Activated T-helper 2 cell treated with anti-CD3 and anti-CD28 coated beads, Interferon-gamma antibody, Interleukin-2, Interleukin-4, amounts not matched to agents 10 μg/mL and 5 μg/mL and 100 μg/mL, durations not matched to agents 14 hours and 24 hours and 36 hours (primary cell): ENCODE measurements around the gene PRKAG2. TPM values are rescaled to one million over a fixed set of nuclear protein-coding genes. Genes with fewer than 3 reads are reported as not detected.

Source experiments
- DNase-seq: peaks from one replicate; pipeline ENCODE4 v3.0.0; 2021; ENCODE audit warnings: low spot score
- H3K27ac Mint-ChIP-seq: one replicate; pipeline ENCODE4 v1.8.0; 2021; ENCODE audit warnings: mixed read lengths
- H3K27me3 Mint-ChIP-seq: one replicate; pipeline ENCODE4 v1.8.0; 2021; ENCODE audit warnings: low read depth, mixed read lengths
- H3K36me3 Mint-ChIP-seq: one replicate; pipeline ENCODE4 v1.8.0; 2021; ENCODE audit warnings: low read depth, mixed read lengths
- H3K4me1 Mint-ChIP-seq: one replicate; pipeline ENCODE4 v1.8.0; 2021; ENCODE audit warnings: low read depth, mixed read lengths
- H3K4me3 Mint-ChIP-seq: one replicate; pipeline ENCODE4 v1.8.0; 2021; ENCODE audit warnings: low read depth, mild to moderate bottlenecking, moderate library complexity, mixed read lengths
- H3K9me3 Mint-ChIP-seq: one replicate; pipeline ENCODE4 v1.8.0; 2021; ENCODE audit warnings: mixed read lengths
- intact Hi-C: fragments of 100-400 bp; cut with micrococcal nuclease; formaldehyde crosslinking; loops from one replicate; pipeline ENCODE4 v1.15.1; 2023
- total RNA-seq: library from RNA; stranded (reverse); gene quantifications from 2 replicates; pipeline ENCODE4 v1.2.3, GENCODE V29; 2022

Gene PRKAG2
- 13.3 and 14.9 TPM in 2 replicates for total RNA-seq

GRCh38 chr7:151876899-151877777, at the start of gene PRKAG2:
PRKAG2 (minus strand) TSS chr7:151877115; CDS start chr7:151876620, 495 bp downstream.
- peak within 1 kb of the TSS; percentile 78 for H3K27ac Mint-ChIP-seq

GRCh38 chr7:151926336-151926712, 49.4 kb upstream of the PRKAG2 start:
- peaks cover 6% of the 10 kb centered on the region for H3K27me3 Mint-ChIP-seq
- H3K4me1 Mint-ChIP-seq: peaks cover 5% of the 10 kb centered on the region
- intact Hi-C loops: no loop called here
- H3K36me3 Mint-ChIP-seq: no peaks in the 10 kb centered on the region
- H3K9me3 Mint-ChIP-seq: no peaks in the 10 kb centered on the region
- no peak overlapping the region for H3K4me3 Mint-ChIP-seq
- DNase-seq: no peak
- no peak overlapping the region for H3K27ac Mint-ChIP-seq

More at GRCh38 chr7:151876899-151877777, at the start of gene PRKAG2:
- peak within 1 kb of the TSS; percentile 93 for H3K4me3 Mint-ChIP-seq
- no peaks in the 10 kb centered on the region for H3K36me3 Mint-ChIP-seq
- intact Hi-C loops: loop anchor here (5.0 kb wide), 1 partner anchor 150 kb away; the partner anchor contains the start of gene GALNT11
- peak; percentile 52 for DNase-seq
- H3K27me3 Mint-ChIP-seq: peaks cover 25% of the 10 kb centered on the region
- peaks cover 10% of the 10 kb centered on the region for H3K4me1 Mint-ChIP-seq
- no peaks in the 10 kb centered on the region for H3K9me3 Mint-ChIP-seq

GRCh38 chr7:151925446-151926335, 48.8 kb upstream of the PRKAG2 start:
- Mint-ChIP-seq H3K9me3 (no peaks in the 10 kb centered on the region), H3K27me3 (peaks cover 4% of the 10 kb centered on the region), H3K4me3 (no peak overlapping the region), H3K27ac (no peak overlapping the region), H3K36me3 (no peaks in the 10 kb centered on the region), H3K4me1 (peaks cover 5% of the 10 kb centered on the region)
- no peak for DNase-seq
- intact Hi-C loops: no loop called here

GRCh38 chr7:151924508-151924907, 47.6 kb upstream of the PRKAG2 start:
- no peaks in the 10 kb centered on the region for H3K9me3 Mint-ChIP-seq
- DNase-seq: no peak
- intact Hi-C loops: no loop called here
- H3K27me3 Mint-ChIP-seq: peaks cover 3% of the 10 kb centered on the region
- no peaks in the 10 kb centered on the region for H3K36me3 Mint-ChIP-seq
- H3K4me1 Mint-ChIP-seq: peaks cover 5% of the 10 kb centered on the region
- no peak overlapping the region for H3K27ac Mint-ChIP-seq
- no peak overlapping the region for H3K4me3 Mint-ChIP-seq

- Mint-ChIP-seq H3K4me1 (peaks cover 5% of the 10 kb centered on the region), H3K36me3 (no peaks in the 10 kb centered on the region), H3K27me3 (peaks cover 3% of the 10 kb centered on the region), H3K9me3 (no peaks in the 10 kb centered on the region), H3K27ac (no peak overlapping the region), H3K4me3 (no peak overlapping the region)
- intact Hi-C loops: no loop called here
- no peak for DNase-seq
Observed at GRCh38 chr7:151924001-151924400, 47.1 kb upstream of the PRKAG2 start.

- intact Hi-C loops: no loop called here
- H3K4me3 Mint-ChIP-seq: no peak overlapping the region
- no peaks in the 10 kb centered on the region for H3K9me3 Mint-ChIP-seq
- peaks cover 3% of the 10 kb centered on the region for H3K27me3 Mint-ChIP-seq
- H3K27ac Mint-ChIP-seq: no peak overlapping the region
- no peak for DNase-seq
- no peaks in the 10 kb centered on the region for H3K36me3 Mint-ChIP-seq
- H3K4me1 Mint-ChIP-seq: peaks cover 5% of the 10 kb centered on the region
Observed at GRCh38 chr7:151923097-151923876, 46.4 kb upstream of the PRKAG2 start.

- no peaks in the 10 kb centered on the region for H3K36me3 Mint-ChIP-seq
- intact Hi-C loops: no loop called here
- DNase-seq: no peak
- no peak overlapping the region for H3K27ac Mint-ChIP-seq
- H3K4me1 Mint-ChIP-seq: peaks cover 5% of the 10 kb centered on the region
- H3K4me3 Mint-ChIP-seq: no peak overlapping the region
- peaks cover 3% of the 10 kb centered on the region for H3K27me3 Mint-ChIP-seq
- no peaks in the 10 kb centered on the region for H3K9me3 Mint-ChIP-seq
Observed at GRCh38 chr7:151921451-151921850, 44.5 kb upstream of the PRKAG2 start.

- Mint-ChIP-seq H3K4me1 (peaks cover under 1% of the 10 kb centered on the region), H3K4me3 (no peak overlapping the region), H3K9me3 (no peaks in the 10 kb centered on the region), H3K36me3 (no peaks in the 10 kb centered on the region), H3K27me3 (peaks cover 5% of the 10 kb centered on the region), H3K27ac (no peak overlapping the region)
- no peak for DNase-seq
- intact Hi-C loops: no loop called here
Observed at GRCh38 chr7:151920488-151920887, 43.6 kb upstream of the PRKAG2 start.

GRCh38 chr7:151919595-151919994, 42.7 kb upstream of the PRKAG2 start:
- Mint-ChIP-seq H3K27me3 (peaks cover 5% of the 10 kb centered on the region), H3K4me1 (no peaks in the 10 kb centered on the region), H3K27ac (no peak overlapping the region), H3K36me3 (no peaks in the 10 kb centered on the region), H3K4me3 (no peak overlapping the region), H3K9me3 (no peaks in the 10 kb centered on the region)
- no peak for DNase-seq
- intact Hi-C loops: no loop called here

DNA sequence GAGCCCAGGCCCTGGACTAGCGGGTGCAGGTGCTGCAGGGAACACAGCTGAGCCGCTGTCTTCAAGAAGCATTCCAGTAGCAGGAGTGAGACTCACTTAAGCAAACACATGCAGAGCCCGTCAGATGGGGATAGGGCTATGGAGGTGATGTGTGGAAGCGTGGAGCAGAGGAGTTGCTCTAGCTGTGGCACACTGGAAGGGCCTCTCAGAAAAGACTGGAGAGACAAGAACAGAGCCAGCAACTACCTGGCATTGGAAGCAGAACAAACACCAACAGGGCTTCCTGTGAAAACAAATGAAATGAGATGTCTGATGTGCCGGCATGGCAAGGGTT, 41.6 kb upstream of the PRKAG2 start:
- Mint-ChIP-seq H3K4me3 (no peak overlapping the region), H3K36me3 (no peaks in the 10 kb centered on the region), H3K9me3 (peaks cover 6% of the 10 kb centered on the region), H3K4me1 (no peaks in the 10 kb centered on the region), H3K27me3 (peaks cover 9% of the 10 kb centered on the region), H3K27ac (no peak overlapping the region)
- intact Hi-C loops: no loop called here
- no peak for DNase-seq

DNA sequence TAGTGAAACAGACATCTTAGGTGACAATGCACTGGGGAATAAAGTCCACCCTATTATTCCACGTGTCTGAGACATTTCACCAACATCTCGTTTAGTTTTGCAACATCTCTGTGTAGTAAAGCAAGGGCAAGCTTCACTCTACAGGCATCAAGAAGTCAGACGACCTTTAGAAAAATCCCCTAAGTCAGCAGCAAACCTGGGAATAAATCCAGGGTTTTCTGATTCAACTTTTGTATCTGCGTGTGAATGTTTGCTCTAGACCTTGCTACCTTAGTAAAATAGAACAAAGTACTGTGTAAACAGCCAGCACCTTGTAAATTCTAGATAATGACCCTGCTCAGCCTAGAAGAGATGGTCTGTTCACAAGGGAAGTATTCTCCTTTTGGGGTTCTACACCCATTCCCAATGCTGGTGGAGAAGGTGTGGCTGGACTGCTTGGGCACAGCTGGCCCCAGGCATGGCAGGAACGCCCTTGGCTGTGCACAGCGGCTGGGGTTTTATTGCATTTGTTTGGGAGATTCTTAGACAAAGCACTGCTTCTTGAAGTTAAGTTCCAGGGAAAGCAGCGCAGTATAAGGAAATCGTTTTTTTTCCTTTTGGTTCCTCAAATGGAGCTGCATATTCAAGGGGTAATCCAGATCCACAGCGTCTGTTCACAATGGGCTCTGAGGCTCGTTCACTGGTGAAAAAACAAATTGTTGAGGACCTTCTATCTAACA, 41.0 kb upstream of the PRKAG2 start:
- peaks cover 6% of the 10 kb centered on the region for H3K9me3 Mint-ChIP-seq
- peaks cover 9% of the 10 kb centered on the region for H3K27me3 Mint-ChIP-seq
- DNase-seq: no peak
- intact Hi-C loops: no loop called here
- no peak overlapping the region for H3K4me3 Mint-ChIP-seq
- H3K36me3 Mint-ChIP-seq: no peaks in the 10 kb centered on the region
- H3K27ac Mint-ChIP-seq: no peak overlapping the region
- no peaks in the 10 kb centered on the region for H3K4me1 Mint-ChIP-seq

DNA sequence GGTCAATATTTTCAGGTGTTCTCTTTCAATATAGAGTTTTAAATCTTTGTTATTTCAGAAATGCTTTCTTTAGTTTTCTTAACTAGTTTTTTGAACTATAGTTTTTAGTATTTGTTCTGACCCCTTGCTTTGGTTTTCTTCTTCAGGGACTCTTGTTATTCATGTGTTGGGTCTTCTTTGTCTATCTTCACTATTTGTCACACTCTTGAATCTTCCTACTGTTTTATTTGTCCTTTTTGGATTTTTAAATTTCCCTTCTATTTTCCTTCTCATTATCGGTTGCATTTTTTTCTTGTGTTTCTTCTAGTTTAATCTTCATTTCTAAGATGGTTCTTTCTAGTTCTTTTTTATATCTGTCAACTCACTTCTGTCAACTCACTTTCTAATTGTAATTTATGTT, 37.1 kb upstream of the PRKAG2 start:
- Mint-ChIP-seq H3K4me1 (no peaks in the 10 kb centered on the region), H3K36me3 (no peaks in the 10 kb centered on the region), H3K4me3 (no peak overlapping the region), H3K27ac (no peak overlapping the region), H3K27me3 (peaks cover 8% of the 10 kb centered on the region), H3K9me3 (peaks cover 6% of the 10 kb centered on the region)
- intact Hi-C loops: no loop called here
- no peak for DNase-seq
